Omental fat pad (tissue), 4 donors: ENCODE data around the gene HEY2. TPM values are rescaled to one million over a fixed set of nuclear protein-coding genes. Genes with fewer than 3 reads are reported as not detected.
A peak's percentile ranks its signal among the peaks of the same experiment; 100 is the strongest.

ENCODE experiments used
- ATAC-seq: fragments of 150-250 bp; one replicate; pipeline ENCODE4 v1.9.1; 2016; ENCODE audit warnings: mild to moderate bottlenecking, moderate library complexity; ENCODE audit not compliant: low FRiP score
- DNase-seq: peaks from one replicate; pipeline ENCODE4 v3.0.0-alpha.2; 2019; ENCODE audit warnings: low spot score
- total RNA-seq, 4 donors: library from RNA; depleted of rRNA; stranded (reverse); fragments of >200 nt; gene quantifications; one replicate each; pipeline ENCODE4 v1.1.0, GENCODE V29; 2016
- TF ChIP-seq, protein P1 (sequence below), 3 donors: fragments of 450-650 bp; IDR thresholded peaks; one replicate each; pipeline ENCODE4 v1.5.1; 2016 to 2017; ENCODE audit warnings: antibody characterized with exemption in 3 of 3, mild to moderate bottlenecking in 3 of 3, moderate library complexity in 2 of 3

The HEY2 gene
- total RNA-seq, 4 donors from 2014 or later: 0.24 to 3.2 (median 1.5) TPM

DNA sequence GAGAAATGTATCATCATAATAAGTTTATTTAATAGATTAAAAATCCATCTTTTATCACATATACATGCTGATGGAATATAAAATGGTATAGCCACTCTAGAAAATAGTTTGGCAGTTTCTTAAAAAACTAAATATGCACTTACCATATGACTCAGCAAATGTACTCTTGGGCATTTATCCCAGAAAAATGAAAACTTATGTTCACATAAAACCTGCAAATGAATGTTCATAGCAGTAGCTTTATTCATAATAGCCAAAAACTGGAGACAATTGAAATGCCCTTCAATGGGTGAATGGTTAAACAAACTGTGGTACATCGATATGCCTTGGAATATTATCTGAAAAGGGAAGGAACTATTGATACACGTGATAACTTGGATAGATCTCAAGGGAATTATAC is 34.9 kb downstream of the HEY2 start:
- ATAC-seq (no peak), DNase-seq (no peak)
- TF ChIP-seq, protein P1, sequence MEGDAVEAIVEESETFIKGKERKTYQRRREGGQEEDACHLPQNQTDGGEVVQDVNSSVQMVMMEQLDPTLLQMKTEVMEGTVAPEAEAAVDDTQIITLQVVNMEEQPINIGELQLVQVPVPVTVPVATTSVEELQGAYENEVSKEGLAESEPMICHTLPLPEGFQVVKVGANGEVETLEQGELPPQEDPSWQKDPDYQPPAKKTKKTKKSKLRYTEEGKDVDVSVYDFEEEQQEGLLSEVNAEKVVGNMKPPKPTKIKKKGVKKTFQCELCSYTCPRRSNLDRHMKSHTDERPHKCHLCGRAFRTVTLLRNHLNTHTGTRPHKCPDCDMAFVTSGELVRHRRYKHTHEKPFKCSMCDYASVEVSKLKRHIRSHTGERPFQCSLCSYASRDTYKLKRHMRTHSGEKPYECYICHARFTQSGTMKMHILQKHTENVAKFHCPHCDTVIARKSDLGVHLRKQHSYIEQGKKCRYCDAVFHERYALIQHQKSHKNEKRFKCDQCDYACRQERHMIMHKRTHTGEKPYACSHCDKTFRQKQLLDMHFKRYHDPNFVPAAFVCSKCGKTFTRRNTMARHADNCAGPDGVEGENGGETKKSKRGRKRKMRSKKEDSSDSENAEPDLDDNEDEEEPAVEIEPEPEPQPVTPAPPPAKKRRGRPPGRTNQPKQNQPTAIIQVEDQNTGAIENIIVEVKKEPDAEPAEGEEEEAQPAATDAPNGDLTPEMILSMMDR (IDR thresholded peaks at IDR 0.05): no peak

DNA sequence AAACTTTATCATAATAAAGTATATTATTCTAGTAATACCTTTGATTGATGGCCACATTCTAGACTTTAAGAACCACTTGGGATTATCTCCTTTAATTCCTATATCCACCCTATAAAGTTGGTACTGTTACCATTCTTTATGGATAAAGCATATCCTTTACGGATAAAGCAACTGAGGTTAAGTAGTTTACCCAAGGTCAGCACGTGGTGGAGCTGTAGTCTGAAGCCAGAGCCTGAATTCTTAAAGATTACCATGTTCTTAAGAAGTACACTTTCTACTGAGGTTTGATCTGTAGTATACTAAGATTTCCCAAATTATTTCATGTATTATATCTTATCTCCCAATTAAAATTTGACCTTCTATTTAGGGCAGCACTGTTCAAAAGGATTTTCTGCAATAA is 38.4 kb downstream of the HEY2 start:
- DNase-seq (no peak), ATAC-seq (no peak)
- TF ChIP-seq, protein P1 (IDR thresholded peaks at IDR 0.05): no peak

GRCh38 chr6:125789167-125789566 is 39.7 kb downstream of the HEY2 start:
- no peak for DNase-seq

GRCh38 chr6:125789576-125790357 is 40.3 kb downstream of the HEY2 start:
- TF ChIP-seq, protein P1 (IDR thresholded peaks at IDR 0.05): no peak
- ATAC-seq: peak; percentile 2
- DNase-seq: no peak

More at GRCh38 chr6:125789167-125789566, 39.7 kb downstream of the HEY2 start:
- TF ChIP-seq, protein P1 (IDR thresholded peaks at IDR 0.05): no peak
- no peak for ATAC-seq

- DNase-seq (no peak), ATAC-seq (peak; percentile 87)
- TF ChIP-seq, protein P1 (IDR thresholded peaks at IDR 0.05): no peak
These were observed 41.1 kb downstream of the HEY2 start, which contains the start of gene NCOA7 for GRCh38 chr6:125790358-125791150. NCOA7 (plus strand) TSS chr6:125790960; CDS start chr6:125815355, 24,395 bp downstream.

GRCh38 chr6:125791151-125791819 is 41.9 kb downstream of the HEY2 start:
- DNase-seq: no peak
- TF ChIP-seq, protein P1 (IDR thresholded peaks at IDR 0.05): no peak
- ATAC-seq: peak; percentile 17
